Mucosa of rectum (tissue), 2 donors: ENCODE measurements around the gene PIGH.

Experiments used
- H3K27ac ChIP-seq, 2 donors: one replicate each; pipeline ENCODE4 v1.7.0; 2013; ENCODE audit warnings: inconsistent platforms in 2 of 2, low read depth in 2 of 2, low read length in 2 of 2
- H3K27me3 ChIP-seq, 2 donors: one replicate each; pipeline ENCODE4 v1.7.0; 2013; ENCODE audit warnings: low read length in 2 of 2; ENCODE audit not compliant: control insufficient read depth in 2 of 2, insufficient read depth in 2 of 2
- H3K36me3 ChIP-seq, 2 donors: one replicate each; pipeline ENCODE4 v1.7.0; 2013; ENCODE audit warnings: low read length in 2 of 2; ENCODE audit not compliant: control insufficient read depth in 2 of 2, insufficient read depth in 2 of 2
- H3K4me1 ChIP-seq, 2 donors: one replicate each; pipeline ENCODE4 v1.7.0; 2013; ENCODE audit warnings: low read length in 2 of 2, mild to moderate bottlenecking in 1 of 2; ENCODE audit not compliant: control insufficient read depth in 2 of 2, insufficient read depth in 2 of 2
- H3K4me3 ChIP-seq, 2 donors: one replicate each; pipeline ENCODE4 v1.7.0; 2013; ENCODE audit warnings: low read length in 2 of 2
- H3K9ac ChIP-seq, 2 donors: one replicate each; pipeline ENCODE4 v1.7.0; 2013; ENCODE audit warnings: low read length in 2 of 2, low read depth in 1 of 2, mild to moderate bottlenecking in 1 of 2
- H3K9me3 ChIP-seq, 2 donors: one replicate each; pipeline ENCODE4 v1.7.0; 2013; ENCODE audit warnings: low read length in 2 of 2; ENCODE audit not compliant: control insufficient read depth in 2 of 2
- donor health status: healthy.
- donor health status: Normal muscosa, but diverticular disease.

The PIGH gene

GRCh38 chr14:67599698-67600561 lies at the start of gene PIGH:
Gene PIGH (minus strand): TSS chr14:67600268. CDS start chr14:67600203, 65 bp downstream.
- H3K36me3 ChIP-seq: no peaks in the 10 kb centered on the region
- H3K27ac ChIP-seq: peak within 1 kb of the TSS; percentile 85
- H3K4me3 ChIP-seq: peak within 1 kb of the TSS; percentile 80 to 83
- H3K9ac ChIP-seq: peak within 1 kb of the TSS; percentile 73 to 83
- H3K4me1 ChIP-seq: no peaks in the 10 kb centered on the region
- H3K27me3 ChIP-seq: no peaks in the 10 kb centered on the region
- no peaks in the 10 kb centered on the region for H3K9me3 ChIP-seq

GRCh38 chr14:67646131-67646530 lies 46.1 kb upstream of the PIGH start:
- H3K27ac ChIP-seq: no peak overlapping the region
- no peaks in the 10 kb centered on the region for H3K4me1 ChIP-seq
- peaks cover 37 to 40% of the 10 kb centered on the region in 2 donors for H3K36me3 ChIP-seq

DNA sequence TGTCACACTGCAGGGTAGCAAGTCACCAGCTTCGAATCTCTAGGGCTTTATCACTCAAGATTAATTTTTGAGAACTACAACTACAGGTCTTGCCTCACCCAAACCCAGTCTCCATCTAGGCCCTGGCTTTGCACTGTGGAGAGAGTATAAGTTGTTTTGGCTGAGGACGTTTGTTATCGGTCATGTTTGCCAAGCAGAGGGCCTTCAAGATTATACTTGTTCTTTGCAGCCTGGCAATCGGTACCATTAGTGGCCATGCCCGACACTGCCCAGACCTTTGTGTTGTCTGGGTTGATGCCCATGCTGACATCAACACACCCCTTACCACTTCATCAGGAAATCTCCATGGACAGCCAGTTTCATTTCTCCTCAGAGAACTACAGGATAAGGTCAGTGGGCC lies 45.3 kb upstream of the PIGH start:
- Histone ChIP-seq H3K27me3 (no peaks in the 10 kb centered on the region), H3K9me3 (no peaks in the 10 kb centered on the region), H3K4me3 (no peak overlapping the region), H3K9ac (no peak overlapping the region), H3K27ac (no peak overlapping the region), H3K36me3 (peaks cover 29 to 33% of the 10 kb centered on the region in 2 donors), H3K4me1 (no peaks in the 10 kb centered on the region)

More at GRCh38 chr14:67646131-67646530, 46.1 kb upstream of the PIGH start:
- Histone ChIP-seq H3K27me3 (no peaks in the 10 kb centered on the region), H3K9me3 (no peaks in the 10 kb centered on the region), H3K4me3 (no peak overlapping the region), H3K9ac (no peak overlapping the region)

GRCh38 chr14:67644428-67644827 lies 44.4 kb upstream of the PIGH start:
- H3K9ac ChIP-seq: no peak overlapping the region
- no peak overlapping the region for H3K4me3 ChIP-seq
- H3K4me1 ChIP-seq: no peaks in the 10 kb centered on the region
- peaks cover 21 to 23% of the 10 kb centered on the region in 2 donors for H3K36me3 ChIP-seq
- H3K9me3 ChIP-seq: no peaks in the 10 kb centered on the region
- no peak overlapping the region for H3K27ac ChIP-seq
- H3K27me3 ChIP-seq: no peaks in the 10 kb centered on the region

DNA sequence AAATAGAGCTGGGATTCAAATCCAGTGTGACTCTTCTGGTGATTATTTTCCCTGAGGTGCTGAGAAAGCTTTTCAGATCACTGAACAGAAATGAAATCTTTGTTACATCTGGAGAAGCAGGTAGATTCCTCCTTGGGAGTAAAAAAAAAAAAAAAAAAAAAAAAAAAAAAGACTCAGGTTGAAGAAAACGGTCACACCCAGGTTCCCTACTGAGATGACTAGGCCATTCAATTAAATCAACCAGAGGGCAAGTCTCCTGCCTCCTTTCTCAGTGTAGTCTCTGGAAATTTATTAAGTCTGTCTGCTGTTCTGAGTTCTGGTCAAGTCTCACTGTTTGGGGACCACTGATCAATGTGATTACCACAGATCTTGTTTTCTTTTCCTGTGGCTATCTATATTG lies 43.6 kb upstream of the PIGH start:
- peaks cover 14 to 16% of the 10 kb centered on the region in 2 donors for H3K36me3 ChIP-seq
- H3K27me3 ChIP-seq: no peaks in the 10 kb centered on the region
- H3K4me1 ChIP-seq: no peaks in the 10 kb centered on the region
- H3K27ac ChIP-seq: no peak overlapping the region
- no peak overlapping the region for H3K9ac ChIP-seq
- no peak overlapping the region for H3K4me3 ChIP-seq
- H3K9me3 ChIP-seq: no peaks in the 10 kb centered on the region

- H3K9me3 ChIP-seq: no peaks in the 10 kb centered on the region
- no peaks in the 10 kb centered on the region for H3K27me3 ChIP-seq
- no peaks in the 10 kb centered on the region for H3K4me1 ChIP-seq
- no peak overlapping the region for H3K27ac ChIP-seq
- H3K4me3 ChIP-seq: no peak overlapping the region
- no peak overlapping the region for H3K9ac ChIP-seq
- H3K36me3 ChIP-seq: peaks cover 8 to 10% of the 10 kb centered on the region in 2 donors
Measured at GRCh38 chr14:67641902-67642749, 42.1 kb upstream of the PIGH start.

- H3K36me3 ChIP-seq: peaks cover 6 to 7% of the 10 kb centered on the region in 2 donors
- no peaks in the 10 kb centered on the region for H3K27me3 ChIP-seq
- H3K4me3 ChIP-seq: no peak overlapping the region
- H3K9ac ChIP-seq: no peak overlapping the region
- H3K4me1 ChIP-seq: no peaks in the 10 kb centered on the region
- H3K9me3 ChIP-seq: no peaks in the 10 kb centered on the region
- H3K27ac ChIP-seq: no peak overlapping the region
Measured at GRCh38 chr14:67641480-67641879, 41.4 kb upstream of the PIGH start.

- Histone ChIP-seq H3K9me3 (no peaks in the 10 kb centered on the region), H3K9ac (no peak overlapping the region), H3K4me1 (no peaks in the 10 kb centered on the region), H3K27ac (no peak overlapping the region), H3K4me3 (no peak overlapping the region), H3K36me3 (no peaks in the 10 kb centered on the region), H3K27me3 (no peaks in the 10 kb centered on the region)
Measured at GRCh38 chr14:67638642-67639041, 38.6 kb upstream of the PIGH start.

DNA sequence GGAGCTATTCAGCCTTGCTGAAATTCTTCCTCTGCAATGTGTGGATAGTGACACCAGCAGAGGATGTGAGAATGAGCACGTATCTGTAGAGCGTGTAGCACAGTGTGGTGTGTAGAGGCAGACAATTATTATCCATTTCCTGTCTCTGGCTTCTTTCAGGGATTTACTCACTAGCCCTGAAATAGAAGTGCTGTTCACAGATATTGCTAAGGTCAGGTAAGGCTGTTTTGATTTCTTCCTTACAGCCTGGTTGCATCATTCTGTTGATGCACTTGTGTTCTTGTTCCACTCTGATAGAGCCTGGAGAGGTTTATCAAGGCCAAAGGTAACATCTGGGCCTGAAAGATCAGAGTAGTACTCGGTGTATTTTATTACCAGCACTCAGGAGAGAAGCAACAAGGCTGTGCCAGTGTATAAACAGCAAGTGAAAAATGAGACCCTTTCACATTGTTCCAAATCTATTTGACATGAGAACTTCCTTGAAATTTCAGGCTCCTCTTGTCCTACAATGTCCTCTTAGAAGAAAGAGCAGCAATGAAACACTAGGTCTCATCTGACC lies 36.4 kb upstream of the PIGH start:
- no peak overlapping the region for H3K9ac ChIP-seq
- no peaks in the 10 kb centered on the region for H3K9me3 ChIP-seq
- no peaks in the 10 kb centered on the region for H3K27me3 ChIP-seq
- no peak overlapping the region for H3K4me3 ChIP-seq
- H3K27ac ChIP-seq: no peak overlapping the region
- H3K36me3 ChIP-seq: no peaks in the 10 kb centered on the region
- H3K4me1 ChIP-seq: no peaks in the 10 kb centered on the region
